Liver (tissue), 9 donors: ENCODE data around the gene CSTF2T. TPM values are rescaled to one million over a fixed set of nuclear protein-coding genes. Genes with fewer than 3 reads are reported as not detected.

Experiments used
- DNase-seq: peaks from one replicate; pipeline ENCODE4 v3.0.0-alpha.2; 2017; ENCODE audit warnings: low spot score
- H3K27ac ChIP-seq, 2 donors: one replicate each; pipeline ENCODE4 v1.7.0; 2013; ENCODE audit warnings: inconsistent platforms in 2 of 2, low read length in 2 of 2, control low read depth in 1 of 2, low read depth in 1 of 2, mild to moderate bottlenecking in 1 of 2
- H3K27me3 ChIP-seq, 4 donors: one replicate each; pipeline versions ENCODE4 v1.6.1 to v1.7.0; 2013; ENCODE audit warnings: low read length in 3 of 4, inconsistent platforms in 1 of 4, mild to moderate bottlenecking in 1 of 4, moderate library complexity in 1 of 4; ENCODE audit not compliant: control insufficient read depth in 4 of 4, insufficient read depth in 4 of 4
- H3K36me3 ChIP-seq, 4 donors: one replicate each; pipeline versions ENCODE4 v1.6.1 to v1.7.0; 2013; ENCODE audit warnings: low read length in 3 of 4, mild to moderate bottlenecking in 3 of 4, low read depth in 1 of 4, moderate library complexity in 1 of 4; ENCODE audit not compliant: control insufficient read depth in 4 of 4, insufficient read depth in 3 of 4
- H3K4me1 ChIP-seq, 4 donors: one replicate each; pipeline versions ENCODE4 v1.6.1 to v1.7.0; 2013; ENCODE audit warnings: low read length in 3 of 4, mild to moderate bottlenecking in 3 of 4, moderate library complexity in 1 of 4; ENCODE audit not compliant: control insufficient read depth in 4 of 4, insufficient read depth in 4 of 4
- H3K4me3 ChIP-seq, 3 donors: one replicate each; pipeline versions ENCODE4 v1.6.1 to v1.7.0; 2013; ENCODE audit warnings: low read length in 3 of 3, control low read depth in 1 of 3, low read depth in 1 of 3, mild to moderate bottlenecking in 1 of 3
- H3K9ac ChIP-seq, 2 donors: one replicate each; pipeline ENCODE4 v1.7.0; 2013; ENCODE audit warnings: low read length in 2 of 2, mild to moderate bottlenecking in 2 of 2, moderate library complexity in 2 of 2, control low read depth in 1 of 2, low read depth in 1 of 2
- H3K9me3 ChIP-seq, 4 donors: one replicate each; pipeline versions ENCODE4 v1.6.1 to v1.7.0; 2013; ENCODE audit warnings: low read length in 3 of 4; ENCODE audit not compliant: control insufficient read depth in 4 of 4
- ATF3 ChIP-seq: IDR thresholded peaks from 2 replicates; pipeline ENCODE4 v1.6.1; 2016; ENCODE audit warnings: antibody characterized with exemption
- CTCF ChIP-seq: fragments of 150-350 bp; IDR thresholded peaks from 2 replicates; pipeline ENCODE4 v1.5.1; 2017; ENCODE audit warnings: improper control_type of control experiment, low read depth, low read length; ENCODE audit not compliant: missing input control
- EGR1 ChIP-seq, 2 donors: IDR thresholded peaks; 2 replicates each; pipeline ENCODE4 v1.6.1; 2016 to 2018; ENCODE audit warnings: antibody characterized with exemption in 2 of 2, low read depth in 2 of 2
- FOXA1 ChIP-seq: IDR thresholded peaks from 2 replicates; pipeline ENCODE4 v1.6.1; 2016; ENCODE audit warnings: antibody characterized with exemption
- FOXA2 ChIP-seq: IDR thresholded peaks from 2 replicates; pipeline ENCODE4 v1.6.1; 2016; ENCODE audit warnings: antibody characterized with exemption
- GABPA ChIP-seq, 2 donors: IDR thresholded peaks in 1 of 2; conservative IDR thresholded peaks in 1 of 2; 2 replicates each; pipeline ENCODE4 v1.6.1; 2016; ENCODE audit warnings: antibody characterized with exemption in 2 of 2, mild to moderate bottlenecking in 1 of 2, moderate library complexity in 1 of 2
- HNF4A ChIP-seq, 2 donors: conservative IDR thresholded peaks; 2 replicates each; pipeline ENCODE4 v1.6.1; 2016; ENCODE audit warnings: antibody characterized with exemption in 2 of 2, mild to moderate bottlenecking in 2 of 2
- HNF4G ChIP-seq: IDR thresholded peaks from 2 replicates; pipeline ENCODE4 v1.6.1; 2016; ENCODE audit warnings: antibody characterized with exemption
- JUND ChIP-seq, 2 donors: IDR thresholded peaks; 2 replicates each; pipeline ENCODE4 v1.6.1; 2016; ENCODE audit warnings: antibody characterized with exemption in 2 of 2
- NR2F2 ChIP-seq: IDR thresholded peaks from 2 replicates; pipeline ENCODE4 v1.6.1; 2016; ENCODE audit warnings: antibody characterized with exemption
- RAD21 ChIP-seq, 2 donors: IDR thresholded peaks; 2 replicates each; pipeline ENCODE4 v1.6.1; 2016; ENCODE audit warnings: antibody characterized with exemption in 2 of 2, mild to moderate bottlenecking in 2 of 2
- RXRA ChIP-seq, 2 donors: IDR thresholded peaks; 2 replicates each; pipeline ENCODE4 v1.6.1; 2017 to 2018; ENCODE audit warnings: antibody characterized with exemption in 2 of 2, mild to moderate bottlenecking in 1 of 2
- SP1 ChIP-seq: IDR thresholded peaks from 2 replicates; pipeline ENCODE4 v1.6.1; 2018; ENCODE audit warnings: antibody characterized with exemption, mild to moderate bottlenecking
- TAF1 ChIP-seq: conservative IDR thresholded peaks from 2 replicates; pipeline ENCODE4 v1.6.1; 2016; ENCODE audit warnings: antibody characterized with exemption, mild to moderate bottlenecking
- YY1 ChIP-seq: IDR thresholded peaks from 2 replicates; pipeline ENCODE4 v1.6.1; 2016; ENCODE audit warnings: antibody characterized with exemption, mild to moderate bottlenecking
- WGBS: extraction: QIAGEN DNeasy Blood & Tissue Kit; methylation state at CpG from one replicate; pipeline ENCODE4 v1.1.7; 2013; 5-methylcytosine and 5-hydroxymethylcytosine counted together
- polyA plus RNA-seq, 2 donors: library from polyadenylated mRNA; stranded (reverse) in 1 of 2; unstranded in 1 of 2; fragments of 200-250 nt in 1 of 2; fragments of >200 nt in 1 of 2; fragmentation: Nextera tagmentation in 1 of 2; extraction: Ambion mirVana in 1 of 2; gene quantifications; one replicate each; pipeline versions ENCODE4 v1.2.1 to v1.2.3, GENCODE V29; 2013 to 2015
- total RNA-seq, 2 donors: library from RNA; depleted of rRNA; stranded (reverse); fragments of >200 nt; gene quantifications; one replicate each; pipeline ENCODE4 v1.2.3, GENCODE V29; 2014
- TF ChIP-seq, protein P1 (sequence below): IDR thresholded peaks from 2 replicates; pipeline ENCODE4 v1.6.1; 2016; ENCODE audit warnings: antibody characterized with exemption
- TF ChIP-seq, protein P2 (sequence below): IDR thresholded peaks from 2 replicates; pipeline ENCODE4 v1.6.1; 2016; ENCODE audit warnings: antibody characterized with exemption, mild to moderate bottlenecking
- TF ChIP-seq, protein P3 (sequence below): IDR thresholded peaks from 2 replicates; pipeline ENCODE4 v1.6.1; 2016; ENCODE audit warnings: antibody characterized with exemption
- donor health status: healthy.
- donor health status: healthy.
- donor health status: healthy.
- donor health status: healthy.
- donor health status: healthy.

Gene CSTF2T
- total and polyA plus RNA-seq, 4 donors, result 2.7 to 14.2 (median 9.4) TPM

- H3K4me3 ChIP-seq, result no peak overlapping the region
- no peak overlapping the region for H3K9ac ChIP-seq
- H3K27ac ChIP-seq, result no peak overlapping the region
- DNase-seq, result no peak
- WGBS, result 96% methylated on average over 1 of the region's 1 CpG
- TF ChIP-seq HNF4A (conservative IDR thresholded peaks at IDR 0.05) (no peak), JUND (IDR thresholded peaks at IDR 0.05) (no peak), NR2F2 (no peak), FOXA1 (no peak), GABPA (IDR thresholded peaks at IDR 0.05 in 1 of 2, conservative IDR thresholded peaks at IDR 0.05 in 1 of 2) (no peak), HNF4G (no peak), RAD21 (IDR thresholded peaks at IDR 0.05) (no peak), RXRA (IDR thresholded peaks at IDR 0.05) (no peak), FOXA2 (no peak), ATF3 (no peak), TAF1 (no peak), CTCF (no peak), YY1 (no peak), SP1 (no peak), EGR1 (IDR thresholded peaks at IDR 0.05; ENCODE audit: low read depth in 2 of 2) (no peak)
- TF ChIP-seq, protein P1, sequence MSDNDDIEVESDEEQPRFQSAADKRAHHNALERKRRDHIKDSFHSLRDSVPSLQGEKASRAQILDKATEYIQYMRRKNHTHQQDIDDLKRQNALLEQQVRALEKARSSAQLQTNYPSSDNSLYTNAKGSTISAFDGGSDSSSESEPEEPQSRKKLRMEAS, result no peak
- TF ChIP-seq, protein P2, sequence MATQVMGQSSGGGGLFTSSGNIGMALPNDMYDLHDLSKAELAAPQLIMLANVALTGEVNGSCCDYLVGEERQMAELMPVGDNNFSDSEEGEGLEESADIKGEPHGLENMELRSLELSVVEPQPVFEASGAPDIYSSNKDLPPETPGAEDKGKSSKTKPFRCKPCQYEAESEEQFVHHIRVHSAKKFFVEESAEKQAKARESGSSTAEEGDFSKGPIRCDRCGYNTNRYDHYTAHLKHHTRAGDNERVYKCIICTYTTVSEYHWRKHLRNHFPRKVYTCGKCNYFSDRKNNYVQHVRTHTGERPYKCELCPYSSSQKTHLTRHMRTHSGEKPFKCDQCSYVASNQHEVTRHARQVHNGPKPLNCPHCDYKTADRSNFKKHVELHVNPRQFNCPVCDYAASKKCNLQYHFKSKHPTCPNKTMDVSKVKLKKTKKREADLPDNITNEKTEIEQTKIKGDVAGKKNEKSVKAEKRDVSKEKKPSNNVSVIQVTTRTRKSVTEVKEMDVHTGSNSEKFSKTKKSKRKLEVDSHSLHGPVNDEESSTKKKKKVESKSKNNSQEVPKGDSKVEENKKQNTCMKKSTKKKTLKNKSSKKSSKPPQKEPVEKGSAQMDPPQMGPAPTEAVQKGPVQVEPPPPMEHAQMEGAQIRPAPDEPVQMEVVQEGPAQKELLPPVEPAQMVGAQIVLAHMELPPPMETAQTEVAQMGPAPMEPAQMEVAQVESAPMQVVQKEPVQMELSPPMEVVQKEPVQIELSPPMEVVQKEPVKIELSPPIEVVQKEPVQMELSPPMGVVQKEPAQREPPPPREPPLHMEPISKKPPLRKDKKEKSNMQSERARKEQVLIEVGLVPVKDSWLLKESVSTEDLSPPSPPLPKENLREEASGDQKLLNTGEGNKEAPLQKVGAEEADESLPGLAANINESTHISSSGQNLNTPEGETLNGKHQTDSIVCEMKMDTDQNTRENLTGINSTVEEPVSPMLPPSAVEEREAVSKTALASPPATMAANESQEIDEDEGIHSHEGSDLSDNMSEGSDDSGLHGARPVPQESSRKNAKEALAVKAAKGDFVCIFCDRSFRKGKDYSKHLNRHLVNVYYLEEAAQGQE, result no peak
- TF ChIP-seq, protein P3, sequence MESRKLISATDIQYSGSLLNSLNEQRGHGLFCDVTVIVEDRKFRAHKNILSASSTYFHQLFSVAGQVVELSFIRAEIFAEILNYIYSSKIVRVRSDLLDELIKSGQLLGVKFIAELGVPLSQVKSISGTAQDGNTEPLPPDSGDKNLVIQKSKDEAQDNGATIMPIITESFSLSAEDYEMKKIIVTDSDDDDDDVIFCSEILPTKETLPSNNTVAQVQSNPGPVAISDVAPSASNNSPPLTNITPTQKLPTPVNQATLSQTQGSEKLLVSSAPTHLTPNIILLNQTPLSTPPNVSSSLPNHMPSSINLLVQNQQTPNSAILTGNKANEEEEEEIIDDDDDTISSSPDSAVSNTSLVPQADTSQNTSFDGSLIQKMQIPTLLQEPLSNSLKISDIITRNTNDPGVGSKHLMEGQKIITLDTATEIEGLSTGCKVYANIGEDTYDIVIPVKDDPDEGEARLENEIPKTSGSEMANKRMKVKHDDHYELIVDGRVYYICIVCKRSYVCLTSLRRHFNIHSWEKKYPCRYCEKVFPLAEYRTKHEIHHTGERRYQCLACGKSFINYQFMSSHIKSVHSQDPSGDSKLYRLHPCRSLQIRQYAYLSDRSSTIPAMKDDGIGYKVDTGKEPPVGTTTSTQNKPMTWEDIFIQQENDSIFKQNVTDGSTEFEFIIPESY, result no peak
- H3K9me3 ChIP-seq, result no peaks in the 10 kb centered on the region
- H3K4me1 ChIP-seq, result no peaks in the 10 kb centered on the region
- no peaks in the 10 kb centered on the region for H3K36me3 ChIP-seq
- no peaks in the 10 kb centered on the region for H3K27me3 ChIP-seq
Measured at GRCh38 chr10:51747216-51747615, 47.8 kb upstream of the CSTF2T start.

GRCh38 chr10:51745397-51745796 is 46.0 kb upstream of the CSTF2T start:
- no peak overlapping the region for H3K9ac ChIP-seq
- no peak overlapping the region for H3K27ac ChIP-seq
- no peaks in the 10 kb centered on the region for H3K9me3 ChIP-seq
- no peak for DNase-seq
- H3K4me1 ChIP-seq, result no peaks in the 10 kb centered on the region
- no peak overlapping the region for H3K4me3 ChIP-seq
- no peaks in the 10 kb centered on the region for H3K36me3 ChIP-seq
- 96% methylated on average over 2 of the region's 2 CpGs for WGBS
- H3K27me3 ChIP-seq, result no peaks in the 10 kb centered on the region
- TF ChIP-seq SP1 (no peak), TAF1 (no peak), FOXA1 (no peak), RAD21 (IDR thresholded peaks at IDR 0.05) (no peak), NR2F2 (no peak), HNF4A (conservative IDR thresholded peaks at IDR 0.05) (no peak), RXRA (IDR thresholded peaks at IDR 0.05) (no peak), HNF4G (no peak), FOXA2 (no peak), GABPA (IDR thresholded peaks at IDR 0.05 in 1 of 2, conservative IDR thresholded peaks at IDR 0.05 in 1 of 2) (no peak), EGR1 (IDR thresholded peaks at IDR 0.05; ENCODE audit: low read depth in 2 of 2) (no peak), CTCF (no peak), YY1 (no peak), JUND (IDR thresholded peaks at IDR 0.05) (no peak), ATF3 (no peak)
- TF ChIP-seq, protein P1, result no peak
- TF ChIP-seq, protein P3, result no peak
